Raji (cell line): Measurements from ENCODE around the gene ZZZ3.
A peak's percentile ranks its signal among the peaks of the same experiment; 100 is the strongest.

Experiments
- POLR2A ChIP-seq: IDR thresholded peaks from 2 replicates; pipeline ENCODE4 v1.6.1; 2011; ENCODE audit warnings: low read depth, low read length, control low read depth; ENCODE audit not compliant: insufficient read depth

Gene ZZZ3

GRCh38 chr1:77682460-77683159 is at the start of gene ZZZ3:
Gene ZZZ3 (minus strand): TSS chr1:77682658. CDS start chr1:77633354, 49,304 bp downstream.
- TF ChIP-seq POLR2A, result peak; percentile 85

GRCh38 chr1:77732090-77732489 is 49.6 kb upstream of the ZZZ3 start:
- TF ChIP-seq POLR2A, result no peak

- TF ChIP-seq POLR2A, result no peak
These were observed 43.2 kb upstream of the ZZZ3 start for GRCh38 chr1:77725706-77726105.

GRCh38 chr1:77718181-77718580 is 35.7 kb upstream of the ZZZ3 start:
- no peak for TF ChIP-seq POLR2A

GRCh38 chr1:77716065-77716464 is 33.6 kb upstream of the ZZZ3 start:
- TF ChIP-seq POLR2A, result no peak

GRCh38 chr1:77709727-77710126 is 27.3 kb upstream of the ZZZ3 start:
- no peak for TF ChIP-seq POLR2A

GRCh38 chr1:77706321-77706720 is 23.9 kb upstream of the ZZZ3 start:
- TF ChIP-seq POLR2A, result no peak

- no peak for TF ChIP-seq POLR2A
These were observed 22.3 kb upstream of the ZZZ3 start for GRCh38 chr1:77704736-77705135.

- TF ChIP-seq POLR2A, result no peak
These were observed 15.0 kb upstream of the ZZZ3 start for GRCh38 chr1:77697441-77697840.

GRCh38 chr1:77688939-77689338 is 6.5 kb upstream of the ZZZ3 start:
- no peak for TF ChIP-seq POLR2A

GRCh38 chr1:77687519-77687906 is 5.1 kb upstream of the ZZZ3 start:
- no peak for TF ChIP-seq POLR2A

- TF ChIP-seq POLR2A, result no peak
These were observed 4.5 kb upstream of the ZZZ3 start for GRCh38 chr1:77686796-77687518.

GRCh38 chr1:77683160-77684148 is 996 bp upstream of the ZZZ3 start:
- peak; percentile 72 for TF ChIP-seq POLR2A

GRCh38 chr1:77680173-77680572 is 2.3 kb downstream of the ZZZ3 start:
- TF ChIP-seq POLR2A, result no peak

GRCh38 chr1:77678660-77679610 is 3.5 kb downstream of the ZZZ3 start:
- no peak for TF ChIP-seq POLR2A
